SK-N-MC (cell line): ENCODE results near the gene PTBP1.
A peak's percentile ranks its signal among the peaks of the same experiment; 100 is the strongest.
"Not testable (repeated sequence)": the region's sequence is repeated elsewhere in the genome, so short reads cannot be mapped to it uniquely, and the experiment has no call there.

Source experiments
- DNase-seq: peaks from one replicate; pipeline ENCODE4 v3.0.0-alpha.2; 2011; ENCODE audit warnings: low read depth, low spot score
- H3K27ac ChIP-seq: fragments of 200-600 bp; sonication (generic); 2 replicates; pipeline ENCODE4 v1.5.1; 2016; ENCODE audit warnings: mixed run types
- H3K36me3 ChIP-seq: fragments of 200-600 bp; sonication (generic); 2 replicates; pipeline ENCODE4 v1.6.1; 2017; ENCODE audit warnings: antibody characterized with exemption, low read length, mixed read lengths; ENCODE audit not compliant: insufficient read depth
- H3K4me3 ChIP-seq: fragments of 200-600 bp; sonication (generic); 2 replicates; pipeline ENCODE4 v1.5.1; 2016
- H3K9ac ChIP-seq: fragments of 200-600 bp; sonication (generic); 2 replicates; pipeline ENCODE4 v1.8.0; 2017; ENCODE audit warnings: mixed run types, mixed read lengths; ENCODE audit not compliant: insufficient read length
- H3K9me3 ChIP-seq: fragments of 200-600 bp; sonication (generic); 2 replicates; pipeline ENCODE4 v1.6.1; 2017; ENCODE audit warnings: low read depth, mild to moderate bottlenecking, antibody characterized with exemption, low read length, moderate library complexity, mixed read lengths
- EZH2 ChIP-seq: fragments of 200-600 bp; sonication (generic); IDR thresholded peaks from one replicate; pipeline ENCODE4 v1.6.1; 2017; ENCODE audit warnings: antibody characterized with exemption
- FOXP2 ChIP-seq: optimal IDR thresholded peaks from 2 replicates; pipeline ENCODE3; 2011; ENCODE audit warnings: mild to moderate bottlenecking, moderate library complexity; ENCODE audit not compliant: insufficient read depth; ENCODE audit errors: extremely low read length, control extremely low read depth
- POLR2AphosphoS5 ChIP-seq: IDR thresholded peaks from 2 replicates; pipeline ENCODE4 v1.6.1; 2012; ENCODE audit warnings: mild to moderate bottlenecking, low read depth, low read length, borderline replicate concordance

PTBP1 gene

DNA sequence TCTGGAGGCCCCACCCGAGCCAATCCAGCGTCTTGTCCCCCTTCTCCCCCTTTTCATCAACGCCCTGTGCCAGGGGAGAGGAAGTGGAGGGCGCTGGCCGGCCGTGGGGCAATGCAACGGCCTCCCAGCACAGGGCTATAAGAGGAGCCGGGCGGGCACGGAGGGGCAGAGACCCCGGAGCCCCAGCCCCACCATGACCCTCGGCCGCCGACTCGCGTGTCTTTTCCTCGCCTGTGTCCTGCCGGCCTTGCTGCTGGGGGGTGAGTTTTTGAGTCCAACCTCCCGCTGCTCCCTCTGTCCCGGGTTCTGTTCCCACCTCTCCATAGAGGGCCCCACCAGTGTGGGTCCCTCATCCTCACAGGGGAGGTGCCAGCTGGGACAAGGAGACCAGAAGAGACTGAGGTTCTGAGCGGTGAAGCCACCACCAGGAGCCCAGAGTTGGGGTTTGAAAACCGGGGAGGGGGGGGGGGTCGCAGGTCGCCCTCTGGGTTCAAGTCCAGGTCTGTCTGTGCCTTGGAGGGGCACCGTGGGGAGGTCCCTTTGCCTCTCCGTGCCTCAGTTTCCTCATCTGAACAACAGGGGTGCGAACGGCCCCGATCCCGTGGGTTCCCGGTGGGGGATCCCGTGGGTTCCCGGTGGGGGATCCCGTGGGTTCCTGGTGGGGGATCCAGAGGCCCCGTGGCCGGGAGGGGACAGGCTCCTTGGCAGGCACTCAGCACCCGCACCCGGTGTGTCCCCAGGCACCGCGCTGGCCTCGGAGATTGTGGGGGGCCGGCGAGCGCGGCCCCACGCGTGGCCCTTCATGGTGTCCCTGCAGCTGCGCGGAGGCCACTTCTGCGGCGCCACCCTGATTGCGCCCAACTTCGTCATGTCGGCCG, 55.1 kb downstream of the PTBP1 start, which contains the start of gene ELANE:
TSS of gene ELANE (plus strand) at position 168 of the 878 bp plus-strand sequence. CDS start at position 194, 26 bp downstream.
- no peak for DNase-seq
- TF ChIP-seq POLR2AphosphoS5: no peak
- TF ChIP-seq EZH2: no peak
- Histone ChIP-seq H3K4me3 (no peak within 1 kb of the TSS), H3K9ac (no peak within 1 kb of the TSS), H3K36me3 (no peaks in the 10 kb centered on the region), H3K9me3 (no peaks in the 10 kb centered on the region), H3K27ac (no peak within 1 kb of the TSS)

DNA sequence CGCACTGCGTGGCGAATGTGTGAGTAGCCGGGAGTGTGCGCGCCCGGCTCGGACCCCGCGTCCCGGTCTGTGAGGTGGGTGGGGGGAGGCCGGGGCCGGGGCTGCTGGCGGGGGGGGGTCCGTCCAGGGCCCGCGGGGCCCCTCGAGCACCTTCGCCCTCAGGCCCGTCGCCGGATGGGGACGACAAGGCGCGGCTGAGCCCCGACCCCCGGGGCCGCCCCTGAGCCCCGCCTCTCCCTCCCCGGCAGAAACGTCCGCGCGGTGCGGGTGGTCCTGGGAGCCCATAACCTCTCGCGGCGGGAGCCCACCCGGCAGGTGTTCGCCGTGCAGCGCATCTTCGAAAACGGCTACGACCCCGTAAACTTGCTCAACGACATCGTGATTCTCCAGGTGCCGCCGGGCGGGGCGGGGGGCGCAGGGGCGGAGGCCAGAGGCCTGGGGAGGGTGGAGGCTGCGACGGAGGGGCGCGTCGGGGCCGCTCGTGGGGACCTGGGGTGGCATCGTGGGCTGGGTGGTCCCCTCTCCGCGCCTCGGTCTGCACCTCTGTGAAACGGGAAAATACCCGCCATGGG, 55.8 kb downstream of the PTBP1 start:
- Histone ChIP-seq H3K9ac (no peak overlapping the region), H3K27ac (no peak overlapping the region), H3K36me3 (no peaks in the 10 kb centered on the region), H3K9me3 (no peaks in the 10 kb centered on the region), H3K4me3 (no peak overlapping the region)
- TF ChIP-seq FOXP2 (no peak), EZH2 (no peak), POLR2AphosphoS5 (no peak)
- DNase-seq: no peak

DNA sequence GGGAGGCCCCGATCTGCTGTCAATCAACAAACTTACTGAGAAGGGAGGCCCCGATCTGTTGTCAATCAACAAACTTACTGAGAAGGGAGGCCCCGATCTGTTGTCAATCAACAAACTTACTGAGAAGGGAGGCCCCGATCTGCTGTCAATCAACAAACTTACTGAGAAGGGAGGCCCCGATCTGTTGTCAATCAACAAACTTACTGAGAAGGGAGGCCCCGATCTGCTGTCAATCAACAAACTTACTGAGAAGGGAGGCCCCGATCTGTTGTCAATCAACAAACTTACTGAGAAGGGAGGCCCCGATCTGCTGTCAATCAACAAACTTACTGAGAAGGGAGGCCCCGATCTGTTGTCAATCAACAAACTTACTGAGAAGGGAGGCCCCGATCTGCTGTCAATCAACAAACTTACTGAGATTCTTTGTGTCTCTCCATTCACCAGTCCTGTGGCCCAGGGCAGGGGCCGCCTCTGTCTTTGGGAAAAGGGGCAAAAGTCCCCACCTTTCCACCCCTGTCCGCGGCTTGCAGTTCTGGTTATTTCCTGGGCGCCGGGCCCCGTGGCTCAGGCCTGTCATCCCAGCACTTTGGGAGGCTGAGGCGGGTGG, 56.5 kb downstream of the PTBP1 start:
- not testable (repeated sequence) for H3K9ac ChIP-seq, H3K27ac ChIP-seq, H3K36me3 ChIP-seq, DNase-seq, H3K9me3 ChIP-seq, H3K4me3 ChIP-seq

DNA sequence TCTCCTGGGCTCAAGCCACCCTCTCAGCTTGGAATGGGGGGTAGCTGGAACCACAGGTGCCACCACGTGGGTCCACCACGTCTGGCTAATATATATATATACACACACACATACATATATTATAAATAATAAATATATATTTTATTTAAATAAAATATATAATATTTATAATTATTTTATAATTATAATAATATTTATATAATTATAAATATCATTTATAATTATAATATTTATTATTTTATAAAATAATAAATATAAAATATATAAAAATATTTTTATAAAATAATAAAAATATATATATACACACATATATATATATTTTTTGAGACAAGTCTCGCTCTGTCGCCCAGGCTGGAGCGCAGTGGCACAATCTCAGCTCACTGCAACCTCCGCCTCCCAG, 57.3 kb downstream of the PTBP1 start:
- no peak overlapping the region for H3K27ac ChIP-seq
- no peak overlapping the region for H3K9ac ChIP-seq
- H3K36me3 ChIP-seq: no peaks in the 10 kb centered on the region
- TF ChIP-seq POLR2AphosphoS5 (no peak), EZH2 (no peak), FOXP2 (no peak)
- no peaks in the 10 kb centered on the region for H3K9me3 ChIP-seq
- no peak overlapping the region for H3K4me3 ChIP-seq
- no peak for DNase-seq

DNA sequence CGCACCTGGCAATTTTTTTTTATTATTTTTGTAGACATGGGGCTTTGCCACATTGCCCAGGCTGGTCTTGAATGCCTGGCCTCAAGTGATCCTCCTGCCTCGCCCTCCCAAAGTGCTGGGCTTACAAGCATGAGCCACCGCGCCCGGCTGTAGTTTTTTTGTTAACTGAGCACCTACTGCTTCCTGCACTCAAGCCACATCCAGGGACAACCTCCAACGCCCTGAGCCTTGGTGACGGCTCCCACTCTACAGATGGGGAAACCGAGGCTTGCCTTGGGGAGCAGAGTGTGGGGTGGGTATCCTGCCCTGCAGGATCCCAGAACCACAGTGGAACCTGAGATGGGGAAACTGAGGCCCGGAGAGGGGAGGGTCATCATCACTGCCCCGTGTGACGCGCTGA, 57.9 kb downstream of the PTBP1 start:
- H3K9me3 ChIP-seq: no peaks in the 10 kb centered on the region
- no peaks in the 10 kb centered on the region for H3K36me3 ChIP-seq
- TF ChIP-seq POLR2AphosphoS5 (no peak), EZH2 (no peak), FOXP2 (no peak)
- no peak overlapping the region for H3K4me3 ChIP-seq
- H3K27ac ChIP-seq: no peak overlapping the region
- DNase-seq: no peak
- no peak overlapping the region for H3K9ac ChIP-seq

DNA sequence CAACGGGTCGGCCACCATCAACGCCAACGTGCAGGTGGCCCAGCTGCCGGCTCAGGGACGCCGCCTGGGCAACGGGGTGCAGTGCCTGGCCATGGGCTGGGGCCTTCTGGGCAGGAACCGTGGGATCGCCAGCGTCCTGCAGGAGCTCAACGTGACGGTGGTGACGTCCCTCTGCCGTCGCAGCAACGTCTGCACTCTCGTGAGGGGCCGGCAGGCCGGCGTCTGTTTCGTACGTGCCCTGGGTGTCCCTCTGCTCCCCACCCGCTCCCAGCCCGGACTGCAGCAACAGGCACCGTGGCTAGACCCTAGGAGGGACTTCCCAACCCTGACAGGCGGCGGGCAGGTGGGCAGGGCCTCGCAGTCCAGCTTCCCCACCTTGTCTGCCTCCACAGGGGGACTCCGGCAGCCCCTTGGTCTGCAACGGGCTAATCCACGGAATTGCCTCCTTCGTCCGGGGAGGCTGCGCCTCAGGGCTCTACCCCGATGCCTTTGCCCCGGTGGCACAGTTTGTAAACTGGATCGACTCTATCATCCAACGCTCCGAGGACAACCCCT, 58.4 kb downstream of the PTBP1 start:
- H3K36me3 ChIP-seq: no peaks in the 10 kb centered on the region
- H3K27ac ChIP-seq: no peak overlapping the region
- H3K9me3 ChIP-seq: no peaks in the 10 kb centered on the region
- no peak overlapping the region for H3K4me3 ChIP-seq
- TF ChIP-seq FOXP2 (no peak), POLR2AphosphoS5 (no peak), EZH2 (no peak)
- DNase-seq: no peak
- H3K9ac ChIP-seq: no peak overlapping the region

DNA sequence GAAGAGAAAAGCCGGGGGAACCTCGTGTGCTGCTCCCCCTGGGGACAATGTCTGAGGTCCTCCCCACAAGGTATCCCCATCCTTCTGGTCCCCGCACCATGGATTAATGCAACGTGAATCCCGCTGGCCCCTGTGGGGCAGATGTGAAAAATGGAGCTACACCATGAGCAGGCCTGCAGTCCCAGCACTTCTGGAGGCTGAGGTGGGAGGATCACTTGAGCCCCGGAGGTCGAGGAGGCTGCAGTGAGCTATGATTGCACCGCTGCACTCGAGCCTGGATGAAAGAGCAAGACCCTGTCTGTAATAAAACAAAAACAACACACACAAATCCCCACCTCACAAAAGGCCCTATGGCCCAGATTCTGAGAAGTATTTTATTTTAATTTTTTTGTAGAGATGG, 61.0 kb downstream of the PTBP1 start:
- no peak overlapping the region for H3K4me3 ChIP-seq
- no peak for DNase-seq
- no peaks in the 10 kb centered on the region for H3K9me3 ChIP-seq
- TF ChIP-seq EZH2: no peak
- TF ChIP-seq POLR2AphosphoS5: no peak
- no peak for TF ChIP-seq FOXP2
- H3K9ac ChIP-seq: no peak overlapping the region
- no peak overlapping the region for H3K27ac ChIP-seq
- no peaks in the 10 kb centered on the region for H3K36me3 ChIP-seq

DNA sequence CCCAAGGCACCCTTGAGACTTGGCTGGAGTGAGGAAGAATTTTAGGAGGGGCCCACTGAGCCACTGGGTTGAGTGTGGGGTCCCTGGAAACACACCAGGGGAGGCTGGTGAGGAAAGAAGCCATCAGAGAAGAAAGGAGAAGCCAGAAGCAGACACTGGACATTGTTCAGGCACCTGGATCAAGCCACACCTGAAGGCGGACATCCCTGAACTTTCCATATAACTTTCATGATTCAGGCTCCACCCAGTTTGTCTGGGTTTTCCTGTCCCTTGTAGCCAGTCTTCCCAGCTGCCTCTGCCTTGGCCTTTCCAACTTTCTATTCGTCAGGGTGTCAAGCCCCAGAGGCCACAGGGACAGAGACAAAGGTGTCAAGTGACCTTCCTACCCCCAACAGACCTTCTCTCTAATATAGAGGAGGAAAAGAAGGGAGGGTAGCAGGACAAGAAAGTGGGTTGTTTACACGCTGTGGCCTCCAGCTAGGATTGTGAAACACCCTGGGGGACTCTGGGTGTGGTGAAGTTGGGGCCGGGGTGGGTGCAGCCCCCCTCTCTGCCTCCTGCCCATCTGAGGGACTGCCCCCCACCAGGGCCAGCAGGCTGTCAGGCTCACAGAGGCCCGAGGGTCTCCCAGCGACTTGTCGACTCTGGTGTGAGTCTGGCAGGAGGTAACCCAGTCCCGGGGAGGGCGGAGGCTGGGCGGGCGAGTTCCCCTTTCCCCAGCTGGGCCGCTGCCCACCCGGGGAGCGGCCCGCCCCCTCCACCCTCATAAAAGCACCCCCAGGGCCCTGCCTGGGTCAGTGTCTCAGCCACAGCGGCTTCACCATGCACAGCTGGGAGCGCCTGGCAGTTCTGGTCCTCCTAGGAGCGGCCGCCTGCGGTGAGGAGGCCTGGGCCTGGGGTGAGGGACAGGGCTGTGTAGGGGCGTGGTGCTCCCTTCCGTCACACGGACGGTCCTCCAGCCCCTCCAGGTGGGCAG, 61.9 kb downstream of the PTBP1 start, which contains the start of gene CFD:
TSS of gene CFD (plus strand) at position 797 of the 976 bp plus-strand sequence. CDS start at position 823, 26 bp downstream.
- DNase-seq: no peak
- Histone ChIP-seq H3K36me3 (no peaks in the 10 kb centered on the region), H3K9ac (peak within 1 kb of the TSS; percentile 19), H3K27ac (peak within 1 kb of the TSS; percentile 10; the same call in 1 of the 2 replicates), H3K4me3 (peak within 1 kb of the TSS; percentile 75), H3K9me3 (no peaks in the 10 kb centered on the region)
- TF ChIP-seq POLR2AphosphoS5 (no peak), FOXP2 (no peak), EZH2 (no peak)
